Mesendoderm (in vitro differentiated cells): ENCODE results near the gene NECAB2.
A peak's percentile ranks its signal among the peaks of the same experiment; 100 is the strongest.

Experiments
- DNase-seq: peaks from one replicate; pipeline ENCODE4 v3.0.0; 2013
- H2AK5ac ChIP-seq: 2 replicates; pipeline ENCODE4 v1.6.1; 2013; ENCODE audit warnings: low read length, inconsistent platforms
- H2BK120ac ChIP-seq: 2 replicates; pipeline ENCODE4 v1.6.1; 2013; ENCODE audit warnings: low read depth, mild to moderate bottlenecking, low read length, moderate library complexity, mixed read lengths
- H2BK15ac ChIP-seq: replicated peaks from 2 replicates; pipeline ENCODE4 v1.6.1; 2013; ENCODE audit warnings: low read depth, mild to moderate bottlenecking, moderate library complexity
- H2BK5ac ChIP-seq: 2 replicates; pipeline ENCODE4 v1.6.1; 2013; ENCODE audit warnings: low read length, inconsistent platforms
- H3K18ac ChIP-seq: 2 replicates; pipeline ENCODE4 v1.6.1; 2013; ENCODE audit warnings: mild to moderate bottlenecking, low read length, mixed read lengths
- H3K23ac ChIP-seq: one replicate; pipeline ENCODE4 v1.6.1; 2013; ENCODE audit warnings: low read length
- H3K27ac ChIP-seq: 2 replicates; pipeline ENCODE4 v1.5.1; 2013; ENCODE audit warnings: low read depth, mild to moderate bottlenecking, inconsistent platforms, low read length, moderate library complexity
- H3K27me3 ChIP-seq: 2 replicates; pipeline ENCODE4 v1.6.1; 2013; ENCODE audit warnings: low read length, control low read depth, mild to moderate bottlenecking, inconsistent platforms; ENCODE audit not compliant: insufficient read depth, poor library complexity
- H3K36me3 ChIP-seq: 2 replicates; pipeline ENCODE4 v1.6.1; 2013; ENCODE audit warnings: low read length, inconsistent platforms; ENCODE audit not compliant: control insufficient read depth, insufficient read depth
- H3K4ac ChIP-seq: one replicate; pipeline ENCODE4 v1.6.1; 2013; ENCODE audit warnings: low read depth, mild to moderate bottlenecking, low read length, moderate library complexity
- H3K4me1 ChIP-seq: 2 replicates; pipeline ENCODE4 v1.6.1; 2013; ENCODE audit warnings: low read depth, low read length, inconsistent platforms; ENCODE audit not compliant: control insufficient read depth
- H3K4me2 ChIP-seq: 2 replicates; pipeline ENCODE4 v1.6.1; 2013; ENCODE audit warnings: low read length
- H3K4me3 ChIP-seq: 2 replicates; pipeline ENCODE4 v1.5.1; 2013; ENCODE audit warnings: mild to moderate bottlenecking, low read length
- H3K56ac ChIP-seq: one replicate; pipeline ENCODE4 v1.6.1; 2013; ENCODE audit warnings: low read length
- H3K79me1 ChIP-seq: 2 replicates; pipeline ENCODE4 v1.6.1; 2013; ENCODE audit warnings: low read length, inconsistent platforms
- H3K79me2 ChIP-seq: 2 replicates; pipeline ENCODE4 v1.6.1; 2013; ENCODE audit warnings: mild to moderate bottlenecking, low read length; ENCODE audit not compliant: control insufficient read depth, insufficient read depth
- H3K9ac ChIP-seq: 2 replicates; pipeline ENCODE4 v1.6.1; 2013; ENCODE audit warnings: low read length, inconsistent platforms
- H4K5ac ChIP-seq: one replicate; pipeline ENCODE4 v1.6.1; 2013; ENCODE audit warnings: low read length
- H4K8ac ChIP-seq: one replicate; pipeline ENCODE4 v1.6.1; 2013; ENCODE audit warnings: low read depth, mild to moderate bottlenecking, control low read depth, low read length, moderate library complexity
- WGBS: extraction: QIAGEN DNeasy Blood & Tissue Kit; methylation state at CpG from one replicate; pipeline ENCODE4 v1.1.7; 2013; ENCODE audit warnings: low lambda C conversion rate, missing lambda C conversion rate; ENCODE audit not compliant: insufficient coverage; ENCODE audit errors: extremely low coverage; 5-methylcytosine and 5-hydroxymethylcytosine counted together

Gene NECAB2

DNA sequence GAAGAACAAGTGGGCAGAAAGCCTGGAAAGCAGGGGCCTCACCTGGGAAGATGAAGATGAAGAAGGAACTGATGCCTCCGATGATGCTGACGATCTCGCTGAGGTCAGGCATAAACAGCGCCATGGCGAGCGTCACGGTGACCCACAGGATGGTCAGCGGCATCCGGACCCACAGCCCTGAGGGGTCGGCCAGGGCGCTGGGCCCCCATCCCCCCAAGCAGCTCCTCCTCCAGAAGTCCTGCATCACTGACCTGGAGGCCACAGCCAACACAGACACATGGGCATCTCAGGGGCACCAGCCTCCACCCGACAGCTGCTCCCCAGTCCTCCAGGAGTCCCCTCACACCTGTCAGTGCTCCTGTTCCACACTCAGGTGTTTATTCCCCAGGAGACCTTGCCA, 48.4 kb downstream of the NECAB2 start:
- no peak overlapping the region for H2AK5ac ChIP-seq
- H3K27me3 ChIP-seq = no peaks in the 10 kb centered on the region
- H3K23ac ChIP-seq = no peak overlapping the region
- no peak overlapping the region for H2BK5ac ChIP-seq
- no peak overlapping the region for H3K9ac ChIP-seq
- H3K18ac ChIP-seq = no peak overlapping the region
- H3K4me1 ChIP-seq = no peaks in the 10 kb centered on the region
- H4K5ac ChIP-seq = no peak overlapping the region
- no peak overlapping the region for H3K4ac ChIP-seq
- H2BK120ac ChIP-seq = no peak overlapping the region
- no peaks in the 10 kb centered on the region for H3K79me1 ChIP-seq
- H4K8ac ChIP-seq = no peak overlapping the region
- H3K27ac ChIP-seq = no peak overlapping the region
- no peak overlapping the region for H2BK15ac ChIP-seq
- no peaks in the 10 kb centered on the region for H3K36me3 ChIP-seq
- no peak overlapping the region for H3K56ac ChIP-seq
- no peak overlapping the region for H3K4me3 ChIP-seq
- no CpG with 5 or more reads among the region's 12 CpGs for WGBS
- DNase-seq = no peak
- H3K79me2 ChIP-seq = no peaks in the 10 kb centered on the region
- no peak overlapping the region for H3K4me2 ChIP-seq

DNA sequence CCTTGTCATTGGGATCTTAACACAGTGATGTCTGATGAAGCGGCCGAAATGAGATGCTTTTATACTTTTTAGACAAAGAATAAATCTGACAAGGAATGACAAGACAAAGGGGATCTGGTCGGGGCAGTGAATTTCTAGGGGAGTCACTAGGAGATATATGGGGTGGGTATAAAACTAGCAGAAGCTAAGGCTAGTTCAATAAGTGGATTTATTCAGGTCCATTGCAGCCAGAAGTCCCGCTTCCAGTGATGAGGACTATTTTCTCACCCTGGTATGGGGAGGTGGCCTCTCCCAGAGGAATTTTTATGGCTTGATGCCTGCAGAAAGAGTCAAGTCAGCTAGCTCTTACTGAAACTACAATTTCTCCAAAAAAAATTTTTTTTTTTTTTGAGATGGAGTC, 50.7 kb downstream of the NECAB2 start:
- H3K27me3 ChIP-seq = no peaks in the 10 kb centered on the region
- no peaks in the 10 kb centered on the region for H3K79me2 ChIP-seq
- H3K4me3 ChIP-seq = no peak overlapping the region
- H3K23ac ChIP-seq = no peak overlapping the region
- WGBS = no CpG with 5 or more reads among the region's 4 CpGs
- H3K4me1 ChIP-seq = no peaks in the 10 kb centered on the region
- no peak overlapping the region for H2AK5ac ChIP-seq
- no peak overlapping the region for H3K27ac ChIP-seq
- H3K18ac ChIP-seq = no peak overlapping the region
- H2BK120ac ChIP-seq = no peak overlapping the region
- H3K4ac ChIP-seq = no peak overlapping the region
- no peaks in the 10 kb centered on the region for H3K36me3 ChIP-seq
- peak; percentile 14 for DNase-seq
- H3K79me1 ChIP-seq = no peaks in the 10 kb centered on the region
- H2BK5ac ChIP-seq = no peak overlapping the region
- H4K8ac ChIP-seq = no peak overlapping the region
- no peak overlapping the region for H3K4me2 ChIP-seq
- no peak overlapping the region for H2BK15ac ChIP-seq
- no peak overlapping the region for H3K9ac ChIP-seq
- H3K56ac ChIP-seq = no peak overlapping the region
- H4K5ac ChIP-seq = no peak overlapping the region

DNA sequence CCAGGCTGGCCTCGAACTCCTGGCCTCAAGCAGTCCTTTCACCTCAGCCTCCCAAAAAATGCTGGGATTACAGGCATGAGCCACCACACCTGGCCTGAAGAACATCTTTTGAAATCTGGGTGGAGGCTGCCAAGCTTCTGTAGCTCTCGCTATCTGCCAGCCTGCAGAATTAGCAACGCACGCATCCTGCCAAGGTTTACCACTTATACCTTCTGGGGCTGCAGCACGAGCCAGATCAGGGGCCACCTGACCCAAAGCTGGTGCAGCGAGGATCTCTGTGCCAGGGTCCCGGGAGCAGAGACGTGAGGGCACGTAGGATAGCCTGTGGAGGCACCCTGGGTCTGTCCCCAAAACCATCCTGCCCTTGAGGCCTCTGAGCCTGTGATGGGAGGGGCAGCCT, 52.3 kb downstream of the NECAB2 start:
- Histone ChIP-seq H4K8ac (no peak overlapping the region), H3K36me3 (no peaks in the 10 kb centered on the region), H3K56ac (no peak overlapping the region), H3K4ac (no peak overlapping the region), H3K23ac (no peak overlapping the region), H3K4me3 (no peak overlapping the region), H2BK15ac (no peak overlapping the region), H3K4me1 (no peaks in the 10 kb centered on the region), H3K79me1 (no peaks in the 10 kb centered on the region), H2BK5ac (no peak overlapping the region), H2AK5ac (no peak overlapping the region), H2BK120ac (no peak overlapping the region), H3K4me2 (no peak overlapping the region), H4K5ac (no peak overlapping the region), H3K9ac (no peak overlapping the region), H3K27me3 (no peaks in the 10 kb centered on the region), H3K18ac (no peak overlapping the region), H3K27ac (no peak overlapping the region), H3K79me2 (no peaks in the 10 kb centered on the region)
- no peak for DNase-seq
- no CpG with 5 or more reads among the region's 9 CpGs for WGBS

DNA sequence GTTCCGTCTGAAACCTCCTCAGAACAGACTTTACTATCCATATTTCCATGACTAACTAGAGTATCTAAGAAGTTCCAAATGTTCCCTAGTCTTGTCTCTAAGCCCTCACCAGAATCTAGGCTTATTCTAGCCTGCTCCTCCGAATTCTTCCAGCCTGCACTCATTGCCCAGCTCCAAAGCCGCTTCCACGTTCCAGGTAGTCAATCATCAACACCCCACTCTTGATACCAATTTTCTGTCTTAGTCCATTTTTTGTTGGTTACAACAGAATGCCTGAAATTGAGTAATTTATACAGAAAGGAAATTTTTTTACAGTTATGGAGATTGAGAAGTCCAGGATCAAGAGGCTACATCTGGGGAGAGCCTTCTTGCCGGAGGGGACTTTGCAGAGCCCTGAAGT, 53.4 kb downstream of the NECAB2 start:
- WGBS = no CpG with 5 or more reads among the region's 5 CpGs
- no peaks in the 10 kb centered on the region for H3K79me2 ChIP-seq
- H3K4me3 ChIP-seq = no peak overlapping the region
- H4K8ac ChIP-seq = no peak overlapping the region
- H2BK120ac ChIP-seq = no peak overlapping the region
- H3K27me3 ChIP-seq = no peaks in the 10 kb centered on the region
- no peaks in the 10 kb centered on the region for H3K36me3 ChIP-seq
- no peak for DNase-seq
- no peaks in the 10 kb centered on the region for H3K4me1 ChIP-seq
- H3K4ac ChIP-seq = no peak overlapping the region
- H3K23ac ChIP-seq = no peak overlapping the region
- no peak overlapping the region for H3K56ac ChIP-seq
- H2AK5ac ChIP-seq = no peak overlapping the region
- no peak overlapping the region for H3K4me2 ChIP-seq
- no peaks in the 10 kb centered on the region for H3K79me1 ChIP-seq
- H3K9ac ChIP-seq = no peak overlapping the region
- H2BK5ac ChIP-seq = no peak overlapping the region
- H2BK15ac ChIP-seq = no peak overlapping the region
- no peak overlapping the region for H3K18ac ChIP-seq
- no peak overlapping the region for H3K27ac ChIP-seq
- no peak overlapping the region for H4K5ac ChIP-seq

DNA sequence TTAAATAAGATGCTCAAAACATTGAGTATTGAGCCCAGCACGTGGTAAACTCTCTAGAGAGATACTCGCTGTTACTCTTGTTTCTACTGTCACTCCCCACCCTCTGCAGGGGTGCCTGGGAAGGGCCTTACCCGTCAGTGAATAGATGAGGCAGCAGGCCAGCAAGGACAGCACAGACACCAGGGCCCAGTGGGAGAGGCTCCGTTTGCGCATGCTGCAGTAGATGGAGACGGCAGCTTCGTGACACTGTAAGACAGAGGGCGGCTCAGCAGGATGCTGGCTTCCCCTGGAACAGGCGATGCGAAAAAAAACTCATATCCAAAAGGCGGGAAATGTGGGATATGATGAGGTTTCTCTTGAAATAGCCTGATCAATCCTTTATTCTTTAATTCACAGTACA, 54.6 kb downstream of the NECAB2 start:
- no peaks in the 10 kb centered on the region for H3K4me1 ChIP-seq
- H3K79me2 ChIP-seq = no peaks in the 10 kb centered on the region
- no peak overlapping the region for H2BK120ac ChIP-seq
- WGBS = no CpG with 5 or more reads among the region's 11 CpGs
- H3K27ac ChIP-seq = no peak overlapping the region
- no peak overlapping the region for H3K4me3 ChIP-seq
- H2BK5ac ChIP-seq = no peak overlapping the region
- no peaks in the 10 kb centered on the region for H3K36me3 ChIP-seq
- H3K4ac ChIP-seq = no peak overlapping the region
- no peak overlapping the region for H4K5ac ChIP-seq
- no peak overlapping the region for H3K23ac ChIP-seq
- no peak for DNase-seq
- H3K4me2 ChIP-seq = no peak overlapping the region
- H3K27me3 ChIP-seq = no peaks in the 10 kb centered on the region
- H3K9ac ChIP-seq = no peak overlapping the region
- H3K79me1 ChIP-seq = no peaks in the 10 kb centered on the region
- H3K18ac ChIP-seq = no peak overlapping the region
- no peak overlapping the region for H3K56ac ChIP-seq
- H2AK5ac ChIP-seq = no peak overlapping the region
- H2BK15ac ChIP-seq = no peak overlapping the region
- no peak overlapping the region for H4K8ac ChIP-seq

DNA sequence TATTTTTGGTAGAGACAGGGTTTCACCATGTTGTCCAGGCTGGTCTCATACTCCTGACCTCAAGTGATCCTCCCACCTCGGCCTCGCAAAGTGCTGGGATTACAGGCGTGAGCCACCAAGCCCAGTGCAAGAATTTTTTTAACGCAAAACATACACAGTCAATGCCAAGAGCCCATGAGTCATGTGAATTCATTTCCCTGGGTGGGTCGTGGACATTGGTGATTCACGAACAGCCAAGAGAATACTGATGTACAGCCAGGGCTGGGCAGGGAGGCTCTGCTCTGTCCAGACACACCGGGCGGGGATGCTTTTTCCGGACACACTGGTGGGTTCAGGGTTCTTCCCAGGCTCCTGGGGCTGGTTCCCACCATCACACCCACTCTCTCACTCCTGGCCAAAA, 56.8 kb downstream of the NECAB2 start:
- Histone ChIP-seq H4K5ac (no peak overlapping the region), H4K8ac (no peak overlapping the region), H3K79me1 (no peaks in the 10 kb centered on the region), H3K18ac (no peak overlapping the region), H3K23ac (no peak overlapping the region), H2BK15ac (no peak overlapping the region), H3K56ac (no peak overlapping the region), H2BK120ac (no peak overlapping the region), H2BK5ac (no peak overlapping the region), H3K4me1 (no peaks in the 10 kb centered on the region), H3K4me2 (no peak overlapping the region), H2AK5ac (no peak overlapping the region), H3K4ac (no peak overlapping the region), H3K9ac (no peak overlapping the region), H3K27me3 (no peaks in the 10 kb centered on the region), H3K27ac (no peak overlapping the region), H3K36me3 (no peaks in the 10 kb centered on the region), H3K79me2 (no peaks in the 10 kb centered on the region), H3K4me3 (no peak overlapping the region)
- no peak for DNase-seq
- no CpG with 5 or more reads among the region's 9 CpGs for WGBS
